Colonic mucosa (tissue), 4 donors: ENCODE measurements around the gene GPR31. TPM values are rescaled to one million over a fixed set of nuclear protein-coding genes. Genes with fewer than 3 reads are reported as not detected.

ENCODE experiments used
- DNase-seq: peaks from one replicate; pipeline ENCODE4 v3.0.0-alpha.2; 2020
- H3K27ac ChIP-seq: fragments of 200-600 bp; one replicate; pipeline ENCODE4 v1.8.0; 2021
- H3K27me3 ChIP-seq: fragments of 200-600 bp; one replicate; pipeline ENCODE4 v1.8.0; 2021
- H3K36me3 ChIP-seq: fragments of 200-600 bp; one replicate; pipeline ENCODE4 v1.8.0; 2021
- H3K4me1 ChIP-seq: fragments of 200-600 bp; one replicate; pipeline ENCODE4 v1.8.0; 2021; ENCODE audit warnings: mild to moderate bottlenecking
- H3K4me3 ChIP-seq: fragments of 200-600 bp; one replicate; pipeline ENCODE4 v1.8.0; 2021
- H3K9ac ChIP-seq, 2 donors: one replicate each; pipeline ENCODE4 v1.7.0; 2013; ENCODE audit warnings: control low read depth in 2 of 2, low read depth in 2 of 2, low read length in 2 of 2
- H3K9me3 ChIP-seq: fragments of 200-600 bp; one replicate; pipeline ENCODE4 v1.8.0; 2021
- intact Hi-C: fragments of 100-400 bp; cut with DNase I; formaldehyde crosslinking; loops from one replicate; pipeline ENCODE4 v1.14.1; 2022
- total RNA-seq, 2 donors: library from RNA; stranded (reverse); fragmentation: NEBNext Ultra II Directional in 1 of 2; extraction: Animal tissue kit (Norgen Biotek cat#: 25700) in 1 of 2; gene quantifications; one replicate each; pipeline ENCODE4 v1.2.1, GENCODE V29; 2021
- TF ChIP-seq, protein P1 (sequence below): fragments of 200-600 bp; IDR thresholded peaks from one replicate; pipeline ENCODE4 v1.8.0; 2022; ENCODE audit warnings: antibody characterized with exemption, mild to moderate bottlenecking
- donor health status: healthy.
- donor health status: DM: no; HTN: no; CAD: no.
- donor health status: DM: no; HTN: no; CAD: no.

The GPR31 gene
- total RNA-seq, 2 donors from 2014 or later = not detected

DNA sequence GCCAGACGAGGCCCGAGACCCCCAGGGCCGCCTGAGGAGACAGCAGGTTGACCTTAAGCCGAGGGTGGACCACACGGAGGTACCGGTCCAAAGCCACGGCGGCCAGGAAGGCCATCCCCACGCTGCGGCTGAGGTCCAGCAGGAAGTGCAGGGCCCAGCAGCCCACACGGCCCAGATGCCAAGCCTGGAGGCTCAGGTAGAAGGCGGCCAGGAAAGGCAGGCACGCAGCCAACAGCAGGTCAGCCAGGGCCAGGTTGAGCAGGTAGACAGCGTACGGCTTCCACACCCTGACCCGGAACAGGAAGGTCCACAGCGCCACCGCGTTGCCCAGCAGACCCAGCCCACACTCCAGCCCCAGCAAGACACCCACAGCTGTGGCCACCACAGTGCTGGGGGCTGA, 366 bp downstream of the GPR31 start:
- H3K36me3 ChIP-seq = no peaks in the 10 kb centered on the region
- H3K4me3 ChIP-seq = no peak overlapping the region
- intact Hi-C loops = no loop called here
- H3K4me1 ChIP-seq = no peaks in the 10 kb centered on the region
- H3K9me3 ChIP-seq = no peaks in the 10 kb centered on the region
- H3K27me3 ChIP-seq = no peaks in the 10 kb centered on the region
- no peak for DNase-seq
- no peak overlapping the region for H3K27ac ChIP-seq
- H3K9ac ChIP-seq = no peak overlapping the region
- TF ChIP-seq, protein P1, sequence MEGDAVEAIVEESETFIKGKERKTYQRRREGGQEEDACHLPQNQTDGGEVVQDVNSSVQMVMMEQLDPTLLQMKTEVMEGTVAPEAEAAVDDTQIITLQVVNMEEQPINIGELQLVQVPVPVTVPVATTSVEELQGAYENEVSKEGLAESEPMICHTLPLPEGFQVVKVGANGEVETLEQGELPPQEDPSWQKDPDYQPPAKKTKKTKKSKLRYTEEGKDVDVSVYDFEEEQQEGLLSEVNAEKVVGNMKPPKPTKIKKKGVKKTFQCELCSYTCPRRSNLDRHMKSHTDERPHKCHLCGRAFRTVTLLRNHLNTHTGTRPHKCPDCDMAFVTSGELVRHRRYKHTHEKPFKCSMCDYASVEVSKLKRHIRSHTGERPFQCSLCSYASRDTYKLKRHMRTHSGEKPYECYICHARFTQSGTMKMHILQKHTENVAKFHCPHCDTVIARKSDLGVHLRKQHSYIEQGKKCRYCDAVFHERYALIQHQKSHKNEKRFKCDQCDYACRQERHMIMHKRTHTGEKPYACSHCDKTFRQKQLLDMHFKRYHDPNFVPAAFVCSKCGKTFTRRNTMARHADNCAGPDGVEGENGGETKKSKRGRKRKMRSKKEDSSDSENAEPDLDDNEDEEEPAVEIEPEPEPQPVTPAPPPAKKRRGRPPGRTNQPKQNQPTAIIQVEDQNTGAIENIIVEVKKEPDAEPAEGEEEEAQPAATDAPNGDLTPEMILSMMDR = no peak

- DNase-seq = no peak
- TF ChIP-seq, protein P1 = no peak
- Histone ChIP-seq H3K36me3 (no peaks in the 10 kb centered on the region), H3K27ac (no peak overlapping the region), H3K27me3 (no peaks in the 10 kb centered on the region), H3K4me3 (no peak overlapping the region), H3K9ac (no peak overlapping the region), H3K9me3 (no peaks in the 10 kb centered on the region), H3K4me1 (no peaks in the 10 kb centered on the region)
- intact Hi-C loops = no loop called here
Measured at GRCh38 chr6:167154895-167155294, 2.9 kb downstream of the GPR31 start.

- Histone ChIP-seq H3K9me3 (no peaks in the 10 kb centered on the region), H3K27ac (no peak overlapping the region), H3K9ac (no peak overlapping the region), H3K36me3 (no peaks in the 10 kb centered on the region), H3K4me3 (no peak overlapping the region), H3K27me3 (no peaks in the 10 kb centered on the region), H3K4me1 (no peaks in the 10 kb centered on the region)
- DNase-seq = no peak
- TF ChIP-seq, protein P1 = no peak
- intact Hi-C loops = no loop called here
Measured at GRCh38 chr6:167154291-167154690, 3.5 kb downstream of the GPR31 start.

- H3K9ac ChIP-seq = no peak overlapping the region
- H3K36me3 ChIP-seq = no peaks in the 10 kb centered on the region
- no peaks in the 10 kb centered on the region for H3K27me3 ChIP-seq
- no peak overlapping the region for H3K27ac ChIP-seq
- H3K4me1 ChIP-seq = no peaks in the 10 kb centered on the region
- DNase-seq = no peak
- intact Hi-C loops = no loop called here
- H3K9me3 ChIP-seq = no peaks in the 10 kb centered on the region
- TF ChIP-seq, protein P1 = no peak
- H3K4me3 ChIP-seq = no peak overlapping the region
Measured at GRCh38 chr6:167153521-167153959, 4.2 kb downstream of the GPR31 start.

DNA sequence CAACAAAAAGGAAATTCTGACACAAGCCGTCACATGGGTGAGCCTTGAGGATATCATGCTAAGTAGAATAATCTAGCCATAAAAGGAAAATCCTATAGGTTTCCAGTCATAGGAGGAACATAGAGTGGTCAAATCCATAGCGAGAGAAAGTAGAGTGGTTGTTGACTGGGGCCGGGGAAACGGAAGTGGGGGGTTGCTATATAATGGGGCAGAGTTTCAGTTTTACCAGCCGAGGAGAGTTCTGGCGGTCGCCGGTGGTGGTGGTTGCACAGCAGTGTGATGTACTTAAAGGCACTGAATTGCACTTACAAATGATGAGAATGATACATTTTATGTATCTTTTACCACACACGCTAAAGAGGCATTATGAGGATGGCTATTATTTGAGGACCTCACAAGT, 4.9 kb downstream of the GPR31 start:
- no peaks in the 10 kb centered on the region for H3K9me3 ChIP-seq
- no peaks in the 10 kb centered on the region for H3K4me1 ChIP-seq
- DNase-seq = no peak
- TF ChIP-seq, protein P1 = no peak
- H3K27me3 ChIP-seq = no peaks in the 10 kb centered on the region
- intact Hi-C loops = no loop called here
- no peaks in the 10 kb centered on the region for H3K36me3 ChIP-seq
- H3K9ac ChIP-seq = no peak overlapping the region
- no peak overlapping the region for H3K27ac ChIP-seq
- no peak overlapping the region for H3K4me3 ChIP-seq

DNA sequence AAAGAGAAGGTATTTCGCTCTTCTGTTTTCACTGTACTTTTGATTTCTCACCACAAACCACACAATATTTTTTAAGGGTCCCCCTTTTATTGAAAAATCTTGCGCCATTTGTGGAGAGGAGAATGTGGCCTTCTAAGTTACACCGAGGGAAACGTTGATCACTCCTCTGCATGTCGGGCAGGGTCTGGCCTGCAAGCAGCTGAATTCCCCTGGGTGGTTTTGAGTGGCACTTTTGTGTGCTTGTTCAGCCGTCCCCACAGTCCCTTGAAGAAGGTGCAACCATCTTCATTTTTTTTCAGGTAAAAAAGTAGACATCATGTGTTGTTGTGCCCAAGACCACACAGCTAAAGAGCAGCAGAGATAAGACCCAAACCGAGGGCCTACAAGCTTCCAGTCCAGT, 6.1 kb downstream of the GPR31 start:
- intact Hi-C loops = no loop called here
- Histone ChIP-seq H3K9ac (no peak overlapping the region), H3K9me3 (no peaks in the 10 kb centered on the region), H3K36me3 (no peaks in the 10 kb centered on the region), H3K4me1 (no peaks in the 10 kb centered on the region), H3K4me3 (no peak overlapping the region), H3K27ac (no peak overlapping the region), H3K27me3 (no peaks in the 10 kb centered on the region)
- TF ChIP-seq, protein P1 = no peak
- DNase-seq = no peak
